ENCODE measurements around the gene IMPA2.
"Not testable (repeated sequence)": the region's sequence is repeated elsewhere in the genome, so short reads cannot be mapped to it uniquely, and the experiment has no call there.

Gene IMPA2

GRCh38 chr18:12029786-12030584, 48.7 kb downstream of the IMPA2 start:
- no peak for DNase-seq (ENCODE audit: low read depth)

- DNase-seq (ENCODE audit: low read depth) = no peak
These were observed 49.4 kb downstream of the IMPA2 start for GRCh38 chr18:12030670-12031069.

DNA sequence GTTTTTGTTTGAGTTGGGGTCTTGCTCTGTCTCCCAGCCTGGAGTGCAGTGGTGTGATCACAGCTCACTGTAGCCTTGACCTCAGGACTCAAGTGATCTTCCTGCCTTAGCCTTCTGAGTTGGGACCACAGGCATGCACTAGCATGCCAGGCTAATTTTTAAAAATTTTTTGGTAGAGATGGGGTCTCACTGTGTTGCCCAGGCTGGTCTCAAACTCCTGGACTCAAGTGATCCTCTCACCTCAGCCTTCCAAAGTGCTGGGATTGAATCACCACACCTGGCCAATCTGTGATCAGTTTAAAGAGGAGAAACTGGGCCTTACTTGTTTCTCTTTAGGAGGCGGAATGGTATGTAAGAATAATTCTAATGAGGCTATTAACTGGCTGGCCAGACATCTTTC, 49.9 kb downstream of the IMPA2 start:
- no peak for DNase-seq (ENCODE audit: low read depth)

GRCh38 chr18:12031846-12032245, 50.5 kb downstream of the IMPA2 start:
- DNase-seq (ENCODE audit: low read depth) = peak; percentile 81

DNA sequence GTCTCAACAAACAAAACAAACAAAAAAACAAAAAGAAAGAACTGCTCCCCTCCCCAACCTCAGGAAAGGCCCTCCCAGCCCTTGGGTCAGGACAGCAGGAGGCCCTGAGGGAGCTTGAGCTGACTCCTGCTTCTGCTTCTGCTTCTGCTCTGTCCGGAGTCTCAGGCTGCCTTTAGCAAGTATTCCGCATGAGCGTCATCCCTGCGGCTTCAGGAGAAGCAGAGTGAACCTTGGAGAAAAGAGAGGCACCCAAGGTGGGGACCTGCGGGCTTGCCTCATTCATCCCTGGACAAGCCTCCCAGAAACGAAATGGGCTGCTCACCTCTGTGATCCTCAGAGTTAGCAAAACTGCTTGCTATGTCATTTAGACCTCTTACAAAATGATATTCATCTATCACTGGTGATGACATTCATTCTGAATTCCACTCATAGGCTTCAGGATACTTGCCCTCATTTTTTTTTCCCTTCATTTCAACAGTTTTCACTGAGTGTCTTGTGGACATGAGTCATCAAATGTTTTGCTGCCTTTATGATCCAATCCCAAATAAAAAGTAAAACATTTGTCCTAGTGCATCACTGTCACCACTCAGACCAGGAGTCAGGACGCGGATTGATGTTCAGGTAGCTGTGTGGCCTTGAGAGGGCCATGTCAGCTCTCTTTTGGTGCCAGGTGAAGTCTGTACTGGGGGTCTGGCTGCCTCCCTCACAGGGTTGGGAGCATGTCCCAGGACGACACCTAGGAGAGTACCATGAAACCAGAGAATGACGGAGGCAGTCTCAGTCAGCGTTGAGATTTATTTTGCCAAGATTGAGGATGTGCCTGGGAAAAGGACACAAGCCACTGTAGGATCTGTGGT, 51.7 kb downstream of the IMPA2 start:
- peak; percentile 65 for DNase-seq (ENCODE audit: low read depth)

DNA sequence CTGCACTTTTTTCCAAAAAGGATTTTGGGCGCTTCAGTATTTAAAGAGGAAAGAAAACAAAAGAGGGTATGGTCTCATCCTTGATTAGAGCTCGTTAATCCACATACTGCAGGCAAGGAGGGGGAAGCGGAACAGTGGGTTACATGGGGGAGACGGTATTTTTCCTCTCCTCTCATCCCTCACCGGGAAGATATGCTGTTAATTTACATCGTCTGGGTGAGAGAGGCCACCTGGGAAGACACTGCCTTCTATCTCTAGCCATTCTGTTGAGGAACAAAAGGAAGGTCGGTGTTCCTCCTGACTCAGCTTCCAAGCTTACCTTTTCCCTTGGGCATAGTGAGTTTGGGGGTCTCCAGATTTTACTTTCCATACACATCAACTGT, 52.3 kb downstream of the IMPA2 start:
- DNase-seq (ENCODE audit: low read depth) = no peak

- DNase-seq (ENCODE audit: low read depth) = no peak
These were observed 53.2 kb downstream of the IMPA2 start for GRCh38 chr18:12034241-12035100.

DNA sequence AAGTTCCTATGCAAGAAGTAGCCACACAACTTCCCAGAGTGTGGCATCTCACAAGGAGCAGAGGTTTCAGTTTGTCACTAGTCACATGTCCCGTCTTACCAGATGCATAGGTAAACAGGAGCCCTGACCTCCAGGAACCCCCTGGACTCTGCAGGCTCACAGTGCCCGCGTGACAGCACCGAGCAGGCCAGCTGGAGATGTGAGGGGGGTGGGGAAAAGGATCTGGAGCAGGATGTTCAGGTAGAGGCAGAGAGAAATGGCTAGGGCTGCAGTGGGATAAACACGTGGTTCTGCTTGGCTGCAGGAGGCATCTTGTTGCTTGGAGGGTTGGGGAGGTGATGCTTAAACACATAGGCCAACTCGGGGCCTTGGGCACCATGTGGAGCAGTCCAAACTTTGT, 54.2 kb downstream of the IMPA2 start:
- no peak for DNase-seq (ENCODE audit: low read depth)

DNA sequence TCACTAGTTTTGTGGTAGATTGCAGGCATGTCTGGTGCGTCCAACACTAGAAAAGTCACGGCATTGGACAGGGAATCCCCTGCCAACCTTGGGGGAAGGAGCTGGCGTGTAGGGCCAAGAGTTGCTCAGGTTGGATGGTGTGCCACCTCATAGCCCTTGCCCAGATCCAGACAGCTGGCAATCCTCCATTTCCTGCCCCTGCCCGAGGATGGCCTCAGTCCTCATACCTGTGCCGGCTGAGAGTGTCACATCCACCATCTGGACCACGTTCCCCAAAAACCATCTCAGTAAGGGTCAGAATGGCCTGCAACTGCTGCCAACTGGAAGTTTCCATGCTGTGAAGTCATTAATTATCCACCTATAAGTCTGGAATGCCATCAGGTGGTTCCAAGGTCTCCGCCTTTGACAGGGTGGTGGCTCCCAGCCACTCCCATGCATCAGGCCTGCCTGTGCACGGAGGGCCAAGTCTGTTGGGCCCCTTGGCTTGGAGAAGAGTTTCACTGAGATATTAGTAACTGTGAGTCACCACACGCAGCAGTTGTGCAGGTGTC, 55.0 kb downstream of the IMPA2 start:
- no peak for DNase-seq (ENCODE audit: low read depth)

- DNase-seq (ENCODE audit: low read depth) = no peak
These were observed 56.9 kb downstream of the IMPA2 start for GRCh38 chr18:12038082-12038638.

- peak; percentile 76 for DNase-seq (ENCODE audit: low read depth)
These were observed 57.6 kb downstream of the IMPA2 start for GRCh38 chr18:12038639-12039539.

GRCh38 chr18:12039540-12039930, 58.2 kb downstream of the IMPA2 start:
- not testable (repeated sequence) for DNase-seq (ENCODE audit: low read depth)

DNA sequence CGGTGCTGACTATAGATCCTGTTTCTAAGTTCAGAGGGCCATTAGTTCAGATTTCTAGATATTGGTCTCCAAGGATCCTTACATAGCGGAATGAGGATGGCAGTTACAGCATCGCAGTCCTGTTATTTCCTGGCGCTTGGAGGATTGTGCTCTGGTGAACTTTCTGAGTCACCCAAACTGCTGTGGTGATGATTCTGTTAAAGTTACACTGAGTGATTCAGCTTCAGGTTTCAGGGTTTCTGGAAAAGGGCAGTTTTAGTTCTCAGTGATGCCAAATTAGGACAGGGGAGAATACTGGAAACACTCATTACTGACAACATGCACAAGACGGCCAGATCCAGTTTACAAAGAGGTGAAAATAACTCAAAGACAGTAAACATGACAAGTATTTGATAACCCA, 60.3 kb downstream of the IMPA2 start:
- peak; percentile 81 for DNase-seq (ENCODE audit: low read depth)

DNA sequence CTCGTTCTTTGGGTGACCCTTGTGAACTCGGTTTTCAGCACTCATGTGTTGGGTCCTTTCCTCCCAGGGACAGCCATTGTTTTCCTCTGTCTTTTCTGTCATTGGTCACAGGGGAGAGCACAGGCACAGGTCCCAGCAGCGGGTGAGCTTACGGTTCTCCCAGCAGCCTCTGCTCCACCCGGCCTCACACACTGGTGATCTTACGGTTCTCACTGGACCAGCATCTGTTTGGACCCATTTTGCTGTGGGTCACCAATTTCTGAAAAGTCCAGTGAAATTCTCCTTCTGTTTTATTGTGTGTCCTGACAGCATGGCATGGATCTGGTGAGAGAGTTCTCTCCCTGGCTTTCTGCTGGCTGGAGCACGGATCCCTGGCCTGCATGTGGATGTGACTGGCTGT, 62.5 kb downstream of the IMPA2 start:
- DNase-seq (ENCODE audit: low read depth) = no peak

DNA sequence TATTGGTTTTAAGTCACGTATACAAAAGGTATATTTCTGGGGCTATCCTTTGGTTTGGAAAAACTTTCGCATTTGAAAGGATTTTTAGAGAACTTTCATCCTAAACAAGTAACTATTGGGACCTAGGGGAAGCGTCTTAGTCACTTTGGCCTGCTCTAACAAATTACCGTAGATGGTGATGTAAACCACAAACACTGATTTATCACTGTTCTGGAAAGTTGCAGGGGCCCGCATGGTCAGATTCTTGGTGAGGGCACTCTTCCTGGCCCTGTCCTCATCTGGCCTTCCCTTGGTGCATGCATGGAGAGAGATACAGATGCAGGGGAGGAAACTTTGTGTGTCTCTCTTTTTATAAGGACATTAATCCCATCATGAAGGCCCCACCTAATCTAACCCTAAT, 63.3 kb downstream of the IMPA2 start:
- no peak for DNase-seq (ENCODE audit: low read depth)

DNA sequence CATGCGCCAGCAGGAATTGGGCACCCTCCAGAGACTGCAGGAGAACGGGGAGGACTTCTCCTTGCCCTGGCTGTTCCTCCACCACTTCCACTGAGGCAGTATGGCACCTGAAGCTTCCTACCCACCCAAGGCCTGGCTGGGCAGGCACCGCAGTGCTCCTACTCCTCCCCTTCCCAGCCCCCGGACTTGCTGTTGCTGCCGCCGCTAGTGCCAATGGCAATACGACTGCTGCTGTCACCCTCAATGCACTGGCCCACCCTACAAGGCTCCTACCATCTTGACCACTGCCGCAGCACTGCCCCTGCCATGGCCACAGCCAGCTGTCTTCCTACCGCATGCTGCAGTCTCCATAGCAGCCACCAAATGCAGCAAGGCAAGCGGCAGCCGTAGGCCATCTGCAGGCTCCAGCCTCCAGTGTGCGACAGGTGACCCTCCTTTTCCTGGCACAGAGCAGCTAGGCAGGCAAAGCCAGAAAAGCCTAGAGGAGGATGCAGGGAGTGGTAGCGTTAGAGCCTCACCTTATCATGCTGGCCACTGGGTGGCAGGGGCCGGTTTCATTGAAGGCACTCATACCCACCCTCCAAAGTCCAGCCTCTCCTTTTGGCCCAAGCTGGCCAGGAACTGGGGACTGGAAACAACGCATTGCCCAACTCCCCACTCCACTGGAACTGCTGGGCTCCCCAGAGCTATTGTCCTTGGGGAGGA, 64.9 kb downstream of the IMPA2 start:
- no peak for DNase-seq (ENCODE audit: low read depth)

DNA sequence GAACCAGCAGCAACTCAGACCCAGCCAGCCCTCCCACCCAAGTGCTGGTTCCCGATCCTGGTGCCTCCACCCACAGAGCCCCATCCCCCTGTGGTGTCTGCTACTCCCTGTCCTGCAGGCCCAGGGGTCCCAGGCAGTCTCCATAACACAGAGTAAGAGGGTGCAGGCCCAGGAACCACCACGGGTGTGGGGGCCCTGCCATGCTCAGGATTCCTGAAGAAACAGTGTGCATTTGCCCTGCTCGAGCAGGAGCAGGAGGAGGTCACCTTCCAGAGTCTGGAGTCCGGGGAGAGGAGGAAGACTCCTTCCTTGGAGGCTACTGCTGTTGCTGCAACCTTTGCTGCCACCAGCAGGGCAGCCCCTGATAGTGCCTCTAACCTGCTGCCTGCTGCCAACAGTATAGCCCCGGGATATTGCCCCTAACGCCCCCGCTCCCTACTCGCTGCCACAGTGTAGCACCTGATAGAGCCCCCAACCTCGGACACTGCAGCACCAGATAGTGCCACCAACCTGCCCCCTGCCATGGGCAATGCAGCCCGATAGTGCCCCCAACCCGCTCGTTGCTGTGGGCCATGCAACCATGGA, 65.5 kb downstream of the IMPA2 start:
- DNase-seq (ENCODE audit: low read depth) = no peak

- no peak for DNase-seq (ENCODE audit: low read depth)
These were observed 66.9 kb downstream of the IMPA2 start for GRCh38 chr18:12048010-12048826.

GRCh38 chr18:12048827-12049175, 67.5 kb downstream of the IMPA2 start:
- no peak for DNase-seq (ENCODE audit: low read depth)
